GM18868 (cell line): ENCODE results near the gene CCDC85A.
"Not testable (repeated sequence)": the region's sequence is repeated elsewhere in the genome, so short reads cannot be mapped to it uniquely, and the experiment has no call there.

Source experiments
- ATAC-seq: cut with Tn5 transposase; IDR thresholded peaks from one replicate; pipeline ENCODE4 v1.9.1; 2021; ENCODE audit warnings: mild to moderate bottlenecking, moderate library complexity; ENCODE audit not compliant: unreplicated experiment

CCDC85A gene

DNA sequence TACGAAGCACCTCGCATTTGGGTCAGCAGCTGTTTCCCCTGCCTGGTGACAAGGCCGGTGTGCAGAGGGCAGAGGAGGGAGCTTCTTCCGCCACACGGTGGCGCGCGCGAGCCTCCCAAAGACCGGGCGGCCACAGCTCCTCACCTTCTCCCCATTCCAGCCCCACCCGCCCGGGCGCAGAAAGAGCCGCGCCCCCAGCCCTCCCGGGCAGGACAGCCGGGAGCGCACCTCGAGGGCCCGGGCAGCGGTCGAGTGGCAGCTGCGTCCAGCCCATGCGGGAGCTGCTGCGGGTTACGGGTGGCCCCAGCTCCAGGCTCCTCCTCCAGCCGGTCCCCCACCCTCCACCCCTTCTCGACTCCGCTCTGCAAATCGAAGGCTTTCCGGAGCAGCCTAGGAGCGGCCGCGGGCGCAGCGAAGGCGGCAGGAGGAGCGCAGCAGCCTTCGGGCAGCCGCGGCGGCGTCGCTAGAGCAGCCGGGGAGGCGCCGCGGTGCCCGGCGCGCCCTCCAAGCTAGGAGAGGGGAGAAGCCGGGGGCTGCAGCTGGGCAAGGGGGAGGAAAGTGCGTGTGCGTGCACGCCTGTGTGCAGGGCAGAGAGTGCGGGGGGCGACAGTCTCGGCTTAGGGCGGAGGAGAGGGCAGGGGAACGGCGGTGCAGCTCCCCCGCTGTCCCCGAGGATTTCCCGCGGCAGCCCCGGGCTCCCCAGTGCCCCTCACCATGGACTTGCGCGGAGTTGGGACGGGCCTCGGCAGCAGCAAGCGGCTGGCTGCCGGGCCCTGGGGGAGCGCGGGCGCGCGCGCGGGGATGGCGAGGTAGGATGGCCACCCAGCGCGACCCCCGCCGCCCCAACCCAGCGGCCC lies at the start of gene CCDC85A:
CCDC85A (plus strand) TSS at position 348 of the 857 bp plus-strand sequence. CDS start 635 bp downstream, outside the sequence.
- ATAC-seq, result peak; percentile 94

DNA sequence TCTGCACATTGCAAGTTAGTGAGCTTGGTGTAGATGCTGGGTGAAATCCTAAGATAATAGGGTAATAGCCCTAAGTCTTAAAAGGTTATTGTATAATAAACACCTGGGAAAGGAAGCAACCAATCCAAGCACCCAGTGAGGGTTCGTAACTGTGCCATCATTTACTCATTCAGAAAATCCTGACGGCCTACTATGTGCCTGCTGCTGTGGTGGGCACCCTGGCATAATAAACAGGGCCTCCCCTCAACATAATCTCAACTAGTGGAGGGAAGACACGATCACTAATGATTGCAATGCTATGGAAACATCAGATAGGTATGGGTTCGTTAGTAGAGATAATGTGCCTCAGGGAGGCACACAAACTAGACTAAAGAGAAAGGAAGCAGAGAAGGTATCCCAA lies 48.9 kb upstream of the CCDC85A start:
- ATAC-seq, result no peak

DNA sequence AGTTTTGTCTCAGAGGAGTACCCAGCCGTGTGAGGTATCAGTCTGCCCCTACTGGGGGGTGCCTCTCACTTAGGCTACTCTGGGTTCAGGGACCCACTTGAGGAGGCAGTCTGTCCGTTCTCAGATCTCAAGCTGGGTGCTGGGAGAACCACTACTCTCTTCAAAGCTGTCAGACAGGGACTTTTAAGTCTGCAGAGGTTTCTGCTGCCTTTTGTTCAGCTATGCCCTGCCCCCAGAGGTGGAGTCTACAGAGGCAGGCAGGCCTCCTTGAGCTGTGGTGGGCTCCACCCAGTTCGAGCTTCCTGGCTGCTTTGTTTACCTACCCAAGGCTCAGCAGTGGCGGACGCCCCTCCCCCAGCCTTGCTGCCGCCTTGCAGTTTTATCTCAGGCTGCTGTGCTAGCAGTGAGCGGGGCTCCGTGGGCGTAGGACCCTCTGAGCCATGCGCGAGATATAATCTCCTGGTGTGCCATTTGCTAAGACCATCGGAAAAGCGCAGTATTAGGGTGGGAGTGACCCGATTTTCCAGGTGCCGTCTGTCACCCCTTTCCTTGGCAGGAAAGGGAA lies 41.2 kb upstream of the CCDC85A start:
- not testable (repeated sequence) for ATAC-seq

DNA sequence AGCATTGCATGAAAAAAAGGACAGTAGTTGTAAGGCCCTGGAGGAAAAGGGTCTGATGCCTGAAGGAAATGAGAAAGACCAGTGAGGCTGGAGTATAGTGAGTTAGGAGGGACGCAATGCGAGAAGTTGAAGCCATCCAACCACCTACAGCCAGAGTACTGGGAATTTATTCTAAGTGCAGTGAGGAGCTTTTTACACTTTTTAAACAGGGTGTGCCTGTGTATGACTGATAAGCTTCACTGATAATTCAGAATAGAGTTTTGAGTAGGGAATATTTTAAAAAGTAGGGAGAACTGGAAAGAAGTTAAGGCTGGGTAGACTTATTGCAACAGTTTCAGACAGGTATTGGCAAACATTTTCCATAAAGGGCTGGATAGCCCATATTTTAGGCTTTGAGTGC lies 35.9 kb upstream of the CCDC85A start:
- ATAC-seq, result no peak

DNA sequence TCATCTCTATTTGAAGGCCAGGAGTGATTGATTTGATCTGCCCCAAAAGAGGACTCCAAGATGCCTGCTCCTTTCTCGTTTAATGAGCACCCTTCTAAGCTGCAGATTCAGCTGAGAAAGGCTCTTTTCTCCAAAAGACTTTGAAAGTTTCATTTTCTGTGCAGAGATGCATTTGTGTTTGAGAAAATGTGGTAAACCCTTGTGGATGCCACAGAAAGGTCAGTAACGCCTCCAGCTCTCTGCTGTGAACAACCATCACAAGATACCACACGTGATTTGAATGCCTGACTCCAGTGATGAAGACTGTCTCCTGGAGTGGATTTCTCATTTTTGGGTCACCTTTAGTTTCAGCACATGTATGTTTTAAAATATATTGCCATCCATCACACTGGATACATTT lies 35.0 kb upstream of the CCDC85A start:
- no peak for ATAC-seq

DNA sequence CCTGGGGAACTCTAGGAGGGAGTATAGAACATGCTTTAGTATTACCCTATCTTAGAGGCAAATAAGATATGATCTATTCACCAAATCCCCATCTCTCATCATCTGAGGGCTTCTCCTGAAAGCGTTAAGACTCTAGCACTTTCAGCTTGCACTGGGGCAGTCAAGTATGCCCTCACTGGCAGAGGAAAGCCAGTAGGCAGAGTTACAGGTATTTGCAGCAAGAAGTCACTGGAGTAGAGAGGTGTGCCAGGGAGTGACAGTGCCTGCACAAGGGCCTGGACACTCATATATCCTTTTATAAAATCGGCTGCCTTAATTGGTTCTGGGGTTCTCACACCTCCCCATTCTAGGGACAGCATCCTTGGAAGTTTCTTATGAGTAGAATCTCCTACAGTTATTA lies 31.9 kb upstream of the CCDC85A start:
- no peak for ATAC-seq

DNA sequence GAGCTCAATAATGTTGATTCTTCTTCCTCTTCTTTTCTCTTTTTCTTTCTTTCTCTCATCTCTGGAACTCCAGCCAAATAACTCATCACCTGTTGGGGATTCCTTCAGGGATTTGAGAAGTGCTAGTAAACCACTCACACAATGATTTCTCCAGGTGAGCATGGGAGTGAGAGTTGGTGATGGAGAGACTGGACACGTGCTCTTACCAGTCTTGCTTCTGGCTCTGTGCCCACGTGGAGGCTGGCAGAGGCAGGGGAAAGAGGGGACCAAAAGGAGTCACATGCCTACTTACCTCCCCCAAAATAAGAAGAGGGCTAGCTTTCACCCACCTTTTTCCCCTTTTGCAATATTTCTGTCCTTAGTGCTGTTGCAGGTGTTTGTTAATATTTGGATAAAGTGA lies 28.6 kb upstream of the CCDC85A start:
- no peak for ATAC-seq

DNA sequence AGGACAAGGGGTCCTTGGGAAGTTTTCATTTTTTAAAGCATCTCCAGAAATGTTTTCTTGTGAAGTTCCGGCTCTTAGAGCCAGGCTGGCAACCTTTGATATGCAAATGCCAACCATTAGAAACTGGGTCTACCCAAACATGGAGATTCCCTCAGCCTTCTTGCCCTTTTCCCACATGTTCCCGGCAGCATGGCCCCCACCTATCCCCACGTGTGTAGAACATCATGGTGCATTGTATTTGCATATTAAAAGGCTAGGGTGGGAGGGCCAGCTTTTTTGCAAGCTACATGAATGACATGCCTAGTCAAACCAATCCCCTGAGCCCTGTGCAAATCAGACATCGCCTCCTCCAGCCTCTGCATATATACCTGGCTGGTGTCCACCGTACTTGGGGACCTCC lies 23.9 kb upstream of the CCDC85A start:
- not testable (repeated sequence) for ATAC-seq

DNA sequence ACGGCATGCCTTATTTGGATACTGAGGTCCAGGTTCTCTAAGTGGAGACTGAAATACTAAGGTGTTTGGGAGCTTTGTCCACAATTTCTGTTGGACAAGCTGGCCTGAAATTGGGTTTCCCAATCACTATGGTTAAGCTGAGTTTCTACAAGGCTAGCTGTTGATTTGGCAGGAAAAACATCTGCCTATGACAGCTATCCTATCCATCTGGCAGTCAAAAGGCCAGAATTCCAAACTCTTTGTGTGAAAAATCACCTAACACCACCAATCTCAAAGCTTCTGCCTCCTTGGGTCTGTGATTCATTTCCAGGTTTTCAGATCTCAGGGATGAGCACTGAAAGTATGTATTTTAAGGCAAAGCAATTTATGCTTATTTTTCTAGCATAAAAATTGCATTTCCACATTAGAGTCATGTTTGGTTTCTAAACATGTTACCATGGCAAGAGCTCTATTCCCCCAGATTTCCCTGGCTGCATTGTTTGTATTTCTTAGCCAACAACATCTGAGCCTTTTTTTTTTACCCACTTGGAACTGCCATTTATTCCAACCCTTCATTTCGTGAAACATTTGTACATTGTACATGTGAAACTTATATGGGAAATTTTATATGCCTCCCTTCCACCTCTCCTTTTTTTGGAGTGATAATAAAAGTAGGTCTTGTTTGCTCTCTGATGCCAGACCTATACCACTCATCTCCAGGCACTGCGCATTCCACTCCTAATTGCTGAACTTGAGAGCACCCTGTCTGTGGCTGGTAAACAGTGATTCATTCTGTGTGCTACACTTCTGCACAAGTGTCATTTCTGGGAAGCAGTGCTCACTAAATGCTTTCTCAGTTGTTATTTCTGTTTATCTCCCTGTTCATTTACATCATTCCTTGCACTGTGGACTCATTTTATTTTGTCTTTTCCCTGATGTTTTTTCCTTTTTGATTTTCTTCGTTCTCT lies 15.9 kb upstream of the CCDC85A start:
- ATAC-seq, result no peak

DNA sequence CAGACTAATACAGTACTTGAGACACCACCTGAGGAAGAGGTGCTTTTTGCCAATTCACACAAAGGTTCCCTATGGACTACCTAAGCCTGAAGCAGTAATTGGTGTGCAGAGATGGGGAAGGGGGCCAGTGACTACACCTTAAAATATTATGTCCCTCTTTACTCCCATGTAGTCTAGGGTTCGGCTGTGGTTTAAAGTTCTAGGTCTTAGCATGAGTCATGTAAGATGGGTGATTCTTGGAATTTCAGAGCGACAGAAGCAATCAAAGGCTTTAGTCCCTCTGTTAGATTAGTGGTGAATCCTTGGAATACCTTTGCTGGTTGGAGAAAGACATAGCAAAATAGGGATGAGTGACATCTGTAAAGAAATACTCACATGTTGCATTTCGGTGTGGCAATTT lies 14.3 kb upstream of the CCDC85A start:
- ATAC-seq, result no peak

DNA sequence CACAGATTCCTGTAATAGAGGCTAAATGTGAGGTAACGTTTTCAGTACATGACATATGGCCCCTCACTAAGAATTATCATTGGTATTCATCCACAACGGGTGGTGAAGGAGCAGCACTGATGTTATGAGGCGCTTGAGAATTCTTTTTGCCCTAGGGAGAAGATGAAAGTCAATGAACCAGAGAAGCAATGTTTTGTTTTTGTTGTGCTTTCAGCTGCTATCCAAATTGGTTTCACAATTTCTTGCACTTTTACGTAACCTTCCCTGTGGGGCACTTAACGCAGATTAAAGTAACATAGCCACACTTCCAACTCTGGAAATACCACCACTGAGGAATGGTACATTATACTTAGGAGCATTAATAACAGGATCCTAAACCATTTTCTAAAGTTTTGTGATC lies 13.3 kb upstream of the CCDC85A start:
- ATAC-seq, result no peak

DNA sequence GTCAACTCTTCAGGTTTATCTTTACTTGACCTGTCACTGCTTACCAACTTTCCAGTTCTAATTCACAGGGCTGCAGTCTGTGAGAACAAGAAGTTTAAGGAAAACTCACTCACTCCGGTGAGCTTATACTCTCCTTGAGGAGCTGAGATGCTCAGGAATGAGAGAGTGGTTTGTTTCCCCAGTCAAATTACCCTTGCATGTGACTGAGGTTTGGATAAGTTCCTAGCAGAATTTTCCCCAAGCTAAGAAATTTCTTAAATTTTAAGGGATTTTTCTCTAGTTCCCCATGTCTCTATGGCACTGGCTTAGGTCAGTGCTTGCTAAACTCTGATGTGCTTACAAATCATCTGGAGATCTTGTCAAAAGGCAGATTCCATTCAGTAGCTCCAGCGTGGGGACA lies 12.8 kb upstream of the CCDC85A start:
- no peak for ATAC-seq

DNA sequence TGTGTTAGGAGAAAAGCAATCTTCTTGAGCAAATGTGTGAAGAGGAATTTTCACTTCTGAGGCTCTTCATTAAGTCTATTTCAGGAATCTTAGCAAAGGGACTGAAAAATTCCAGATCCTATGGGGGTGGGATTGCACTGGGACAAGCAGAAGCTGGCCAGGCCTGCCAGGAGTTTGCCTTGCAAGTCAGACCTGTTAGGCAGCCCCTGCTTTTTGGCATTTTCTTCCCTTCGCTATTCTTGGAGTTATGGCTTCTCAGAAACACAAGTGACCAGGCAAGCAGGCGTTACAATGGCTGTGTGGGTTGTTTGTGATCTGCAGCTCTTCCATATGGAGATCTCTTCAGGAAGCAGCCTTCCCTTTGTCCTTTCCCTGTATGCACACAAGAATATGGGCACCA lies 8.0 kb upstream of the CCDC85A start:
- no peak for ATAC-seq

DNA sequence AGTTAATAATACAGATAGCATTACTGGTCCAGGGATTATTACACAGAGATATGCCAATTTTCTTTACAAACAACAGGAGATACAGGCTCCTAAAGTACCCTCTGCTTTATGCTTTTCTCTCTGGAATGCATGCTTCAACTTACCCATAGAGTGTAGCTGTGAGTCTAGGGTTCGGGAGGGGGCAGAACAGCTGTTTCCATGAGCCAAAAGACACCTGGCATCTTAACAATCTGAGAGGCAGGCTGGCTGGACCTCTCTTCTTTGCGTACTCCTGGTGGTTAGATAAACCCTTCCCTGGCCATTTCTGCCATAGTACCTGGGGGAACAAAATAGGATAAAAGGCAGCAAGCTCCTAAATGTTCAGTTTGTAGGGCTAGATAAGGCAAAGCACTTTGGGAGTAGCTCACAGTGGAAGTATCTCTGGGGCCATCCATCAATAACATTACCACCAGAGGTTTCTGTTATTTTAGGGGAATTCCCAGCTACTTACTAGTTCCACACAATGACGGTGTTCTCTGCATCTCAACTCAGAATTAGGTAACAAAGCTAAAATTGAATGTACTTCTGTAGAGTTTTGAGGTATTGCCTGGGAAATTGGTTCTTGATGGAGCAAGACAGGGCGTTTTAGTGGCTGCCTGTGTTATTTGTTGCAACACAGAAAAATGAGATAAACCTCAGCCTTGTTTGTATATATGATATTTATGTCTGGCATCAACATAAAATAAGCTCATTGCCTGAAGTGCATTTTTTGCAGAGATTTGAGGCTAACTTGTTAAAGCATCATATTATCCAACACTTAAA lies 6.2 kb upstream of the CCDC85A start:
- ATAC-seq, result peak; percentile 95

DNA sequence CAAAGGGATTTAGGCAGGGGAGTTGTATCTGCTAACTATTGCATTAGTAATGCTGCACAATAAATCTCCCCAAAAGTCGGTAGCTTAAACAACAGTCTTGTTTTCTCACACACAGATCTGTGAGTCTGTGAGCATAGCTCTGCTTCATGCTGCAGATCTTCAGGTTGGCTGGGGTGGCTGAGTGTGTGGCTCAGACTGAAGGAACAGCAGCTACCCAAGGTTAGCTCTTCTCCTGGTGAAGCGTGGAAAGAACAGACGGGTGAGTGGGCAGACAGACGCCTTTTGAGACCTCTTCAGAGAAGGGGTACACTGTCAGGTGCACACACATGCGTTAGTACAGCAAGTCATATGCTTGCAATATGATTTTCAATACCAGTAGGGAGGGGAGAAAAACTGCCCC lies 3.9 kb upstream of the CCDC85A start:
- ATAC-seq, result no peak

DNA sequence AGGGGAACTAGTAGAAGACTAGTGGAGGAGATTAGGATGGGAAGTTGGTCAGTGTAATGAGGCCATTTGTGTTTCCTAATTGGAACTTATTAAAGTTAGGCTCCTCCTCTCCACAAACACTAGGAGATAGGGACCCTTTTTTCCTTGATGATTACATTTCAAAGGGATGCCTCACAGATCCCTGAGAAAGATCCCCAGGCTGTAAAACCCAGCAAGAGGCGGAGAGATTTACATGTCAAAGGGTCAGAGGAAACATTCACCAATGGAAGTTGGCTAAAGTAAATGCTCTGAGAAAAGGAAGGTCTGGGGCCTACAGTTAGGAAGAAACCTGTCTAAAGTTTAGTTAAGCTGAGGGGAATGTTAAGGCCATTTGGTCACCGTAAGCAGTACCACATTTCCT lies 1.4 kb upstream of the CCDC85A start:
- no peak for ATAC-seq

DNA sequence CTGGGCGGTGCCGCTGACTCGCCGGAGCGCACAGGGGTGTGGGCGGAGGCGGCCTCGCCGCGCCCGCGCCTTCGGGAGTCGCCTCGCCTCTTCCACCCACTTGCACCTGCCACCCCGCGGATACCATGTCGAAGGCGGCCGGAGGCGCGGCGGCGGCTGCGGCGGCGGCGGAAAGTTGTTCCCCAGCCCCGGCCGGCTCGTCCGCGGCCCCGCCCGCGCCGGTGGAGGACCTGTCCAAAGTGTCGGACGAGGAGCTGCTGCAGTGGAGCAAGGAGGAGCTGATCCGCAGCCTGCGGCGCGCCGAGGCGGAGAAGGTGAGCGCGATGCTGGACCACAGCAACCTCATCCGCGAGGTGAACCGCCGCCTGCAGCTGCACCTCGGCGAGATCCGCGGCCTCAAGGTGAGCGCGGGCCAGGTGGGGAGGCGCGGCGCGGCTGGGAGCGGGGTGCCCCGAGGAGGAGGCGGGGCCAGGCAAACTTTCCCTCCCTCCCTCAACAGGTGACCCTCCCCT lies 766 bp downstream of the CCDC85A start:
- ATAC-seq, result peak; percentile 3

DNA sequence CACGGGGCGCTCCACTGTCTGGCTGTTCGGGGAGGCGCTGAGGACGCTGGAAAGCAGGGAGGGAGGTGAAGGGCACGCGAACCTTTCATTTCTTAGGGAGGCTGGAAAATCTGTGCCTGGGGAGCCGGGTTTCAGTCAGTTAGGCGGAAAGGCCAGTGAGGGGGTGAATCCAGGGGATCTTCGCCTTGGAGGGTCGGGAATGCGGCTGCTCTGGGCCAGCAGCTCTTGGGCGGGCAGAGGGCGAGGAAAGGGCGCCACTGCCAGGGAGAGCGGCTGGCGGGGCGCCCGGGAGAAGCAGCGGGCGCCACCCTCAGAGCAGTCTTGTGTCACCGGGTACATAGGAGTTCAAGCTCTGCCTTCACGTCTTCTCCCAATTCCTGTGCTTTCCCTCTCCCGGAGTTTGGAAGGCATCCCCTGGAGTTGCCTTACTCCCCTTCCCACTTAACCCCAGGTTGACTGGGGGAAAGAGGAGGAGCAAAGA lies 1.4 kb downstream of the CCDC85A start:
- ATAC-seq, result no peak

DNA sequence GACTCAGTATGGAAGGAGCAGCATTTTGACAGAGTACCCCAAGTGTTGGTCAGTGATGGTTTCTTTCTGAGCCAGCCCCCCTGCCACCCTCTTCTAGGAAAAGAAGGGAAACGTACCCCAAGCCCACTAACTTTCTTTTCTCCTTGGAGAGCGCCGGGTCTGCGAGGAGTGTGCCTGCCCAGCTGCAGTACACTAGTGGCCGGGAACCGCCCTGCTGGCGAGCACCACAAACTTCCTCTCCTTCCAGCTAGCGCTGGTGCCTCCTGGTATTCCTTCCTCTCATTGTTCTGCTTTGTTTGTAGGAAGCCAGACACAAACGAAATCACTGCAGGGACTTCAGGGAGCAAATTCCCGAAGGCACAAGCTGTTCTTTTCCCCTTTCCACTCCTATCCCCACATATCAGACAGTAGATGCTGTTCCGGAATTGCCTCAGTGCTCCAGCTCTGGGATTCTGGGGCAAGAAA lies 1.8 kb downstream of the CCDC85A start:
- no peak for ATAC-seq

DNA sequence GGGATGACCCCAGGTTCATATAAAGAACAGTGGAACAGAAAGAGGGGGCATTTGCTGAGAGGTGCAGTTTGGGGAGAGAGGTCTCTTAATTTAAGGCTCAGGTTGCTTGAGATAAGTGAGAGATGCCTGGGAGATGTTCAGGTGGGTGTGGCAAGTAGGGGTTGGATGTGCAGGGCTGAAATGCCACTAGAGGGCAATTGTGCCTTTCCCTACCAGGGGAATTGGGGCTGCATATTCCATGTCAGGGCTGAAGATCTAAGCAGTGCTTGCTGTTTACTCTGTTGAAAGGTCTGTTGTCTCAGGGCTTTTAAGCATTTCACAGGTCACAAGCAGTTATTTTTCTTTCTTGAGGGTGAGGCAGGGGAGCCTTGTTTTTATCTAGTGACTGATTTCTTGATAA lies 7.8 kb downstream of the CCDC85A start:
- ATAC-seq, result no peak
